Neural progenitor cell (in vitro differentiated cells): ENCODE measurements around the gene SCAMP2. TPM values are rescaled to one million over a fixed set of nuclear protein-coding genes. Genes with fewer than 3 reads are reported as not detected.
"Not testable (repeated sequence)": the region's sequence is repeated elsewhere in the genome, so short reads cannot be mapped to it uniquely, and the experiment has no call there.

Experiments
- DNase-seq: peaks from one replicate; pipeline ENCODE4 v3.0.0-alpha.2; 2016; ENCODE audit warnings: low spot score
- H2AFZ ChIP-seq: fragments of 200-600 bp; sonication (generic); replicated peaks from 2 replicates; pipeline ENCODE4 v1.6.1; 2016; ENCODE audit warnings: antibody characterized with exemption
- H3F3A ChIP-seq: fragments of 200-600 bp; sonication (generic); 2 replicates; pipeline ENCODE4 v1.6.1; 2016; ENCODE audit warnings: antibody characterized with exemption, low read depth
- H3K27ac ChIP-seq: fragments of 200-600 bp; sonication (generic); 2 replicates; pipeline ENCODE4 v1.5.1; 2016; ENCODE audit warnings: mild to moderate bottlenecking
- H3K27me3 ChIP-seq: fragments of 200-600 bp; sonication (generic); 2 replicates; pipeline ENCODE4 v1.6.1; 2016; ENCODE audit warnings: mild to moderate bottlenecking, moderate library complexity
- H3K36me3 ChIP-seq: fragments of 200-600 bp; sonication (generic); 2 replicates; pipeline ENCODE4 v1.5.1; 2016
- H3K4me1 ChIP-seq: fragments of 200-600 bp; sonication (generic); 2 replicates; pipeline ENCODE4 v1.6.1; 2016; ENCODE audit warnings: mixed run types
- H3K4me2 ChIP-seq: fragments of 200-600 bp; sonication (generic); 2 replicates; pipeline ENCODE4 v1.6.1; 2016
- H3K4me3 ChIP-seq: fragments of 200-600 bp; sonication (generic); 2 replicates; pipeline ENCODE4 v1.5.1; 2016
- H3K79me2 ChIP-seq: fragments of 200-600 bp; sonication (generic); 2 replicates; pipeline ENCODE4 v1.6.1; 2016; ENCODE audit warnings: low read depth
- H3K9ac ChIP-seq: fragments of 200-600 bp; sonication (generic); 2 replicates; pipeline ENCODE4 v1.6.1; 2016
- H3K9me3 ChIP-seq: fragments of 200-600 bp; sonication (generic); 2 replicates; pipeline ENCODE4 v1.5.1; 2016; ENCODE audit warnings: low read depth
- H4K20me1 ChIP-seq: fragments of 200-600 bp; sonication (generic); 2 replicates; pipeline ENCODE4 v1.6.1; 2016; ENCODE audit warnings: low read depth
- H3K27ac Mint-ChIP-seq: 3 replicates; pipeline ENCODE4 v1.8.0; 2021; ENCODE audit warnings: mixed read lengths
- H3K27me3 Mint-ChIP-seq: 2 replicates; pipeline ENCODE4 v1.8.0; 2022; ENCODE audit warnings: low read depth, mild to moderate bottlenecking, inconsistent platforms, moderate library complexity, mixed read lengths; ENCODE audit not compliant: insufficient read depth
- H3K36me3 Mint-ChIP-seq: 3 replicates; pipeline ENCODE4 v1.8.0; 2021; ENCODE audit warnings: mixed read lengths
- H3K4me1 Mint-ChIP-seq: 3 replicates; pipeline ENCODE4 v1.8.0; 2021; ENCODE audit warnings: mixed read lengths
- H3K4me3 Mint-ChIP-seq: 3 replicates; pipeline ENCODE4 v1.8.0; 2021; ENCODE audit warnings: mild to moderate bottlenecking, moderate library complexity, mixed read lengths
- H3K9me3 Mint-ChIP-seq: 3 replicates; pipeline ENCODE4 v1.8.0; 2020; ENCODE audit warnings: mixed read lengths
- CTCF ChIP-seq: fragments of 200-600 bp; sonication (generic); IDR thresholded peaks from 2 replicates; pipeline ENCODE4 v1.5.1; 2017; ENCODE audit warnings: antibody characterized with exemption, mild to moderate bottlenecking
- EZH2 ChIP-seq: fragments of 200-600 bp; sonication (generic); IDR thresholded peaks from 2 replicates; pipeline ENCODE4 v1.6.1; 2017; ENCODE audit warnings: antibody characterized with exemption, mild to moderate bottlenecking, moderate library complexity
- EZH2phosphoT487 ChIP-seq: fragments of 200-600 bp; sonication (generic); IDR thresholded peaks from 2 replicates; pipeline ENCODE4 v1.6.1; 2017; ENCODE audit warnings: antibody characterized with exemption
- total RNA-seq: library from RNA; depleted of rRNA; stranded (reverse); fragments of >200 nt; gene quantifications from 2 replicates; pipeline ENCODE4 v1.2.3, GENCODE V29; 2015; ENCODE audit warnings: low replicate concordance

The SCAMP2 gene
- total RNA-seq, 1 donor from 2014 or later: 19.4 TPM

GRCh38 chr15:74897300-74897701 lies 24.1 kb upstream of the SCAMP2 start:
- peaks cover 11% of the 10 kb centered on the region for H3K36me3 ChIP-seq
- Mint-ChIP-seq H3K36me3 (peaks cover 21% of the 10 kb centered on the region), H3K27me3 (peaks cover 7% of the 10 kb centered on the region), H3K4me1 (no peaks in the 10 kb centered on the region), H3K27ac (no peak overlapping the region), H3K4me3 (no peak overlapping the region), H3K9me3 (no peaks in the 10 kb centered on the region)
- H3K9me3 ChIP-seq: no peaks in the 10 kb centered on the region
- TF ChIP-seq EZH2phosphoT487: no peak
- no peak for TF ChIP-seq EZH2
- H3K27ac ChIP-seq: no peak overlapping the region
- peaks cover 10% of the 10 kb centered on the region for H3F3A ChIP-seq
- no peak overlapping the region for H3K4me3 ChIP-seq
- H2AFZ ChIP-seq: no peak overlapping the region
- H3K4me2 ChIP-seq: no peak overlapping the region
- no peak overlapping the region for H3K9ac ChIP-seq
- DNase-seq: no peak
- peaks cover 8% of the 10 kb centered on the region for H3K79me2 ChIP-seq
- H3K27me3 ChIP-seq: no peaks in the 10 kb centered on the region
- H4K20me1 ChIP-seq: no peaks in the 10 kb centered on the region
- H3K4me1 ChIP-seq: no peaks in the 10 kb centered on the region

GRCh38 chr15:74896316-74896715 lies 23.2 kb upstream of the SCAMP2 start:
- no peaks in the 10 kb centered on the region for H3K9me3 ChIP-seq
- H3K79me2 ChIP-seq: peaks cover 8% of the 10 kb centered on the region
- no peak overlapping the region for H3K27ac ChIP-seq
- H3K27ac Mint-ChIP-seq: no peak overlapping the region
- no peak overlapping the region for H3K4me3 ChIP-seq
- H3F3A ChIP-seq: peaks cover 4% of the 10 kb centered on the region
- DNase-seq: no peak
- H3K9ac ChIP-seq: no peak overlapping the region
- peaks cover 18% of the 10 kb centered on the region for H3K36me3 Mint-ChIP-seq
- no peaks in the 10 kb centered on the region for H3K4me1 ChIP-seq
- no peaks in the 10 kb centered on the region for H3K27me3 ChIP-seq
- no peaks in the 10 kb centered on the region for H3K9me3 Mint-ChIP-seq
- TF ChIP-seq CTCF: no peak
- TF ChIP-seq EZH2: no peak
- no peak for TF ChIP-seq EZH2phosphoT487
- H3K4me2 ChIP-seq: no peak overlapping the region
- no peaks in the 10 kb centered on the region for H4K20me1 ChIP-seq
- H3K4me3 Mint-ChIP-seq: no peak overlapping the region
- H3K4me1 Mint-ChIP-seq: no peaks in the 10 kb centered on the region
- no peak overlapping the region for H2AFZ ChIP-seq
- peaks cover 10% of the 10 kb centered on the region for H3K36me3 ChIP-seq
- peaks cover 7% of the 10 kb centered on the region for H3K27me3 Mint-ChIP-seq

GRCh38 chr15:74895830-74896229 lies 22.7 kb upstream of the SCAMP2 start:
- H3K4me3 Mint-ChIP-seq: no peak overlapping the region
- peaks cover 18% of the 10 kb centered on the region for H3K36me3 Mint-ChIP-seq
- H3K27ac ChIP-seq: no peak overlapping the region

GRCh38 chr15:74894383-74894782 lies 21.2 kb upstream of the SCAMP2 start:
- not testable (repeated sequence) for H3K9me3 ChIP-seq, H3K27ac Mint-ChIP-seq, H3K27ac ChIP-seq, DNase-seq, H2AFZ ChIP-seq, H3K4me1 ChIP-seq, H3F3A ChIP-seq, H3K27me3 ChIP-seq, H3K36me3 ChIP-seq, H3K9me3 Mint-ChIP-seq, H3K4me3 Mint-ChIP-seq, H3K4me2 ChIP-seq, H3K27me3 Mint-ChIP-seq, H4K20me1 ChIP-seq, H3K4me3 ChIP-seq, H3K9ac ChIP-seq
- peaks cover 14% of the 10 kb centered on the region for H3K36me3 Mint-ChIP-seq
- peaks cover 12% of the 10 kb centered on the region for H3K79me2 ChIP-seq
- H3K4me1 Mint-ChIP-seq: peaks cover 11% of the 10 kb centered on the region

More at GRCh38 chr15:74895830-74896229, 22.7 kb upstream of the SCAMP2 start:
- Mint-ChIP-seq H3K27ac (no peak overlapping the region), H3K9me3 (no peaks in the 10 kb centered on the region), H3K4me1 (peaks cover 1% of the 10 kb centered on the region), H3K27me3 (peaks cover 7% of the 10 kb centered on the region)
- Histone ChIP-seq H4K20me1 (no peaks in the 10 kb centered on the region), H2AFZ (no peak overlapping the region), H3K4me3 (no peak overlapping the region), H3K4me2 (no peak overlapping the region), H3K4me1 (peaks cover under 1% of the 10 kb centered on the region), H3K36me3 (peaks cover 5% of the 10 kb centered on the region), H3F3A (peaks cover 4% of the 10 kb centered on the region), H3K9ac (no peak overlapping the region), H3K27me3 (no peaks in the 10 kb centered on the region), H3K9me3 (no peaks in the 10 kb centered on the region), H3K79me2 (peaks cover 7% of the 10 kb centered on the region)
- no peak for DNase-seq
- no peak for TF ChIP-seq CTCF
- TF ChIP-seq EZH2phosphoT487: no peak
- TF ChIP-seq EZH2: no peak
